ENCODE measurements around the gene ELFN2.

DNA sequence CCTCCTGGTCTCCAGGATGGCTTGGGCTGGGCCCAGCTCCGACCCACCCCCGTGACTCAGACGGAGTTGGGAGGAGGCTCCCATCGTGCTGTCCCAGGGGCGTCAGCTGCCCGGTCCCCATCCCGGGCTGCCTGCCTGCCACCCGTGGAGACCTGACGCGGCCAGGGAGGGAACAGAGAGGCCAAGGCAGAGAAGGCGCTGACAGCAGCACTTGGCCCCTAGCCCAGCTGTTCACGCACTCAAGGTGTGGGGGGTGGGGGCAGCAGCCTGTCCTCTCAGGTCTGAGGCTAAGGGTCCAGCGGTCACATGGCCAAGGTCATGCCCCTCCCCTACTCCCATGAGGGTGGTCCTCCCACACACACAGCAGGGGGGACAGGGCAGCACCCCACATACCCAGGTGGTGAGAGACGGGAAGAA is 48.6 kb downstream of the ELFN2 start:
- TF ChIP-seq ARNT (IDR thresholded peaks at IDR 0.05) (no peak), FOXK2 (IDR thresholded peaks at IDR 0.05) (no peak), FOXA1 (IDR thresholded peaks at IDR 0.05) (no peak), SUZ12 (IDR thresholded peaks at IDR 0.05) (no peak), SP1 (IDR thresholded peaks at IDR 0.05) (no peak), NFRKB (IDR thresholded peaks at IDR 0.05) (no peak), FOXM1 (IDR thresholded peaks at IDR 0.05; ENCODE audit: borderline replicate concordance) (no peak), BHLHE40 (IDR thresholded peaks at IDR 0.05; ENCODE audit: borderline replicate concordance) (no peak), PKNOX1 (IDR thresholded peaks at IDR 0.05) (no peak), ZNF384 (IDR thresholded peaks at IDR 0.05) (no peak), TARDBP (IDR thresholded peaks at IDR 0.05) (no peak), LEF1 (IDR thresholded peaks at IDR 0.05; ENCODE audit: borderline replicate concordance) (no peak), L3MBTL2 (conservative IDR thresholded peaks at IDR 0.05) (no peak)
